Endothelial cell of umbilical vein (primary cell): ENCODE measurements around the gene SMURF1. TPM values are rescaled to one million over a fixed set of nuclear protein-coding genes. Genes with fewer than 3 reads are reported as not detected.

ENCODE experiments used
- BruUV-seq: library from RNA; stranded (reverse); fragments of 400-500 nt; replicated peaks from 2 replicates; lab custom pipeline; 2021; lab: Mats Ljungman, UMichigan
- CTCF ChIA-PET: fragments of 300-600, 350-600 bp; sonication (Branson Sonifier 250); formaldehyde crosslinking; loops from one replicate; lab custom pipeline; 2021; ENCODE audit warnings: antibody characterized with exemption, inconsistent platforms; lab: Charles Lee
- POLR2A ChIA-PET: fragments of 300-600, 350-600 bp; sonication (Branson Sonifier 250); formaldehyde crosslinking; loops from one replicate; lab custom pipeline; 2021; ENCODE audit warnings: antibody characterized with exemption, inconsistent platforms; lab: Charles Lee
- DNase-seq: peaks from one replicate; pipeline ENCODE4 v3.0.0-alpha.2; 2011; ENCODE audit warnings: low read depth, low spot score
- FAIRE-seq: peaks from 2 replicates; lab custom pipeline; 2011; peaks lifted over from hg19 to GRCh38; lab: Jason Lieb, UNC
- H2AFZ ChIP-seq: 2 replicates; pipeline ENCODE4 v1.6.0; 2012; ENCODE audit warnings: low read depth, low read length, control low read depth, inconsistent platforms
- H3K27ac ChIP-seq: 2 replicates; pipeline ENCODE4 v1.5.1; 2011; ENCODE audit warnings: low read depth, mild to moderate bottlenecking, control low read depth, low read length, moderate library complexity; ENCODE audit not compliant: insufficient read depth
- H3K27me3 ChIP-seq, 2 experiments: 2 replicates each; pipeline versions ENCODE4 v1.6.0 to v1.6.1; 2011; ENCODE audit warnings: low read length in 2 of 2, mixed read lengths in 1 of 2; ENCODE audit not compliant: control insufficient read depth in 2 of 2, insufficient read depth in 2 of 2
- H3K36me3 ChIP-seq, 2 experiments: 2 replicates in 1 of 2; 3 replicates in 1 of 2; pipeline ENCODE4 v1.5.1; 2011; ENCODE audit warnings: low read length in 2 of 2, mild to moderate bottlenecking in 1 of 2, moderate library complexity in 1 of 2; ENCODE audit not compliant: control insufficient read depth in 2 of 2, insufficient read depth in 2 of 2; ENCODE audit errors: extremely low read depth in 1 of 2
- H3K4me1 ChIP-seq: 3 replicates; pipeline ENCODE4 v1.5.1; 2011; ENCODE audit warnings: mild to moderate bottlenecking, low read length; ENCODE audit not compliant: control insufficient read depth, insufficient read depth; ENCODE audit errors: extremely low read depth
- H3K4me2 ChIP-seq: 2 replicates; pipeline ENCODE4 v1.6.1; 2011; ENCODE audit warnings: low read length, control low read depth, mixed read lengths; ENCODE audit not compliant: insufficient read depth
- H3K4me3 ChIP-seq, 3 experiments: fragments of 200-600 bp in 1 of 3; sonication (generic), shearing (Covaris generic) in 1 of 3; replicated peaks in 1 of 3; 2 replicates each; pipeline ENCODE4 v1.5.1; 2011 to 2016; ENCODE audit warnings: control low read depth in 3 of 3, low read length in 3 of 3, mild to moderate bottlenecking in 2 of 3, inconsistent platforms in 1 of 3, low read depth in 1 of 3, moderate library complexity in 1 of 3; ENCODE audit not compliant: insufficient read depth in 1 of 3
- H3K79me2 ChIP-seq: 2 replicates; pipeline ENCODE4 v1.6.0; 2012; ENCODE audit warnings: low read length, inconsistent platforms; ENCODE audit not compliant: control insufficient read depth, insufficient read depth
- H3K9ac ChIP-seq: replicated peaks from 2 replicates; pipeline ENCODE3; 2011; ENCODE audit warnings: low read length, control low read depth; ENCODE audit not compliant: insufficient read depth; ENCODE audit errors: extremely low read depth
- H3K9me1 ChIP-seq: replicated peaks from 3 replicates; pipeline ENCODE4 v1.6.0; 2011; ENCODE audit warnings: mild to moderate bottlenecking, low read length; ENCODE audit not compliant: control insufficient read depth, insufficient read depth; ENCODE audit errors: extremely low read depth
- H3K9me3 ChIP-seq: replicated peaks from 2 replicates; pipeline ENCODE4 v1.5.1; 2012; ENCODE audit warnings: low read length, inconsistent platforms; ENCODE audit not compliant: control insufficient read depth, insufficient read depth
- H4K20me1 ChIP-seq: replicated peaks from 2 replicates; pipeline ENCODE3; 2011; ENCODE audit warnings: mild to moderate bottlenecking, low read length; ENCODE audit not compliant: control insufficient read depth, insufficient read depth; ENCODE audit errors: extremely low read depth
- CTCF ChIP-seq, 2 donors: IDR thresholded peaks; 1 replicate in 1 of 2; 2 replicates in 1 of 2; pipeline ENCODE4 v1.5.1; 2011; ENCODE audit warnings: low read length in 2 of 2, mild to moderate bottlenecking in 2 of 2, moderate library complexity in 2 of 2, control low read depth in 1 of 2, inconsistent platforms in 1 of 2, low read depth in 1 of 2; ENCODE audit not compliant: insufficient read depth in 1 of 2; ENCODE audit errors: extremely low read depth in 1 of 2
- EZH2 ChIP-seq: IDR thresholded peaks from 2 replicates; pipeline ENCODE4 v1.6.1; 2012; ENCODE audit warnings: borderline replicate concordance, low read depth, mild to moderate bottlenecking, moderate library complexity, low read length, inconsistent platforms; ENCODE audit not compliant: severe bottlenecking
- FOS ChIP-seq: IDR thresholded peaks from 2 replicates; pipeline ENCODE4 v1.6.1; 2011; ENCODE audit warnings: mild to moderate bottlenecking, low read length, moderate library complexity, borderline replicate concordance; ENCODE audit not compliant: insufficient read depth
- GATA2 ChIP-seq: IDR thresholded peaks from 2 replicates; pipeline ENCODE4 v1.7.0; 2011; ENCODE audit warnings: low read depth, mild to moderate bottlenecking, moderate library complexity, mixed read lengths, low read length; ENCODE audit not compliant: insufficient read length, insufficient read depth
- JUN ChIP-seq: IDR thresholded peaks from 2 replicates; pipeline ENCODE4 v1.6.1; 2011; ENCODE audit warnings: borderline replicate concordance, low read depth; ENCODE audit not compliant: insufficient read length, insufficient read depth
- MAX ChIP-seq: IDR thresholded peaks from 2 replicates; pipeline ENCODE4 v1.6.1; 2011; ENCODE audit not compliant: insufficient read depth, insufficient read length
- MYC ChIP-seq: IDR thresholded peaks from one replicate; pipeline ENCODE4 v1.6.1; 2011; ENCODE audit warnings: mild to moderate bottlenecking, low read depth, low read length
- POLR2A ChIP-seq: IDR thresholded peaks from 2 replicates; pipeline ENCODE4 v1.6.1; 2012; ENCODE audit warnings: low read depth, mild to moderate bottlenecking, control low read depth, low read length
- POLR2AphosphoS5 ChIP-seq: IDR thresholded peaks from 2 replicates; pipeline ENCODE4 v1.6.1; 2012; ENCODE audit warnings: low read depth, mild to moderate bottlenecking, control low read depth, low read length, moderate library complexity; ENCODE audit not compliant: insufficient read depth
- dilution Hi-C: fragments of 300-500 bp; cut with MboI; formaldehyde crosslinking; loops from one replicate; pipeline ENCODE4 v1.15.0; 2019; ENCODE audit warnings: low sequenced_read_pairs; ENCODE audit not compliant: extremely low pct_ligation_motif_present
- intact Hi-C: fragments of 100-400 bp; cut with micrococcal nuclease; formaldehyde crosslinking; loops from one replicate; pipeline ENCODE4 v1.10.0; 2022
- polyA plus RNA-seq, 4 experiments: library from polyadenylated mRNA; depleted of rRNA in 3 of 4; stranded (reverse) in 3 of 4; unstranded in 1 of 4; fragments of >200 nt; gene quantifications; 2 replicates each; pipeline versions ENCODE4 v1.2.1 to v1.2.3, GENCODE V29; 2011 to 2012; ENCODE audit warnings: missing spikeins in 1 of 4
- total RNA-seq: library from RNA; stranded (reverse); gene quantifications from 2 replicates; pipeline ENCODE4 v1.2.3, GENCODE V29; 2021

The SMURF1 gene
- total and polyA plus RNA-seq, 2 donors (not counting 3 experiments of a cell fraction or from before 2014, with no cell fraction given) = 11.5 to 22.8 TPM

DNA sequence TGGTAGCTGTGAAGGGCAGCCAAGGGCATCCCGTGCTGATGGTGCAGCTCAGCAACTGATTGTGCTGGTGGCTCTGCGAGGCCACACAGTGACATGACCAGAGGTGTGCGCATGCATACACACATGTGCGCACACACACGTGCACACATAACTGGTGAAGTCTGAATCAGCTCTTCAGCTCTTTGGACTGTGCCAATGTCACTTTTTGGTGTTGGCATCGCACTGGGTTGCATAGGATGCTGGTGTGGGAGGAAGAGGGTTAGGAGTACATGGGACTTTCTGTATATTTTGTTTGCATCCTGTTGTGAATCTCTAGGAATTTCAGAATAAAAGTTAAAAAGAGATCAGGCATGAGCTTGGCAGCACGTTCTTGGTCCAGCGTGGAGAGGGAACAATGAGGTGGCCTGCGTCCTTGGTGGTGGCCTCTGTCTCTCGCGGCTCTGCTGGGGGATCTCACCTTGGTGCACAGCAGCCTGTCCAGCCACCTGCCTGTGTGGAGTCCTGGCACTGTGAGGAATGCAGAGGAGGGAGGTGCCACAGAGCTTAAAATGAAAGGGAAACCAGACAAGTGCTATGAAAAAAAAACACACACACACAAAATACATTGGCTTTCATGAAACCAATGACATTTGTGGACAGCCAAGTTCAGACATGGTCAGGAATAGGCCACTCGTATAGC lies 141.6 kb downstream of the SMURF1 start:
- no TSS peak for BruUV-seq
- Histone ChIP-seq H3K9me3 (no peaks in the 10 kb centered on the region), H3K4me1 (no peaks in the 10 kb centered on the region), H3K4me3 (no peak overlapping the region), H3K9ac (no peak overlapping the region), H4K20me1 (no peaks in the 10 kb centered on the region), H3K79me2 (no peaks in the 10 kb centered on the region), H3K36me3 (peaks cover 15 to 57% of the 10 kb centered on the region in 2 experiments), H2AFZ (no peak overlapping the region), H3K4me2 (no peak overlapping the region), H3K27me3 (no peaks in the 10 kb centered on the region), H3K27ac (no peak overlapping the region), H3K9me1 (no peaks in the 10 kb centered on the region)
- TF ChIP-seq MAX (no peak), MYC (no peak), CTCF (IDR thresholded peaks at IDR 0.05; ENCODE audit: extremely low read depth in 1 of 2, insufficient read depth in 1 of 2, low read depth in 1 of 2, low read length in 2 of 2) (no peak), POLR2A (no peak), EZH2 (no peak), FOS (no peak), JUN (no peak), POLR2AphosphoS5 (no peak), GATA2 (no peak)
- dilution Hi-C loops (no loop called here), intact Hi-C loops (no loop called here)
- FAIRE-seq (no peak), DNase-seq (no peak)
- ChIA-PET CTCF (no interaction called here), POLR2A (no interaction called here)
